Measurements from ENCODE around the gene DUSP7.

The DUSP7 gene

DNA sequence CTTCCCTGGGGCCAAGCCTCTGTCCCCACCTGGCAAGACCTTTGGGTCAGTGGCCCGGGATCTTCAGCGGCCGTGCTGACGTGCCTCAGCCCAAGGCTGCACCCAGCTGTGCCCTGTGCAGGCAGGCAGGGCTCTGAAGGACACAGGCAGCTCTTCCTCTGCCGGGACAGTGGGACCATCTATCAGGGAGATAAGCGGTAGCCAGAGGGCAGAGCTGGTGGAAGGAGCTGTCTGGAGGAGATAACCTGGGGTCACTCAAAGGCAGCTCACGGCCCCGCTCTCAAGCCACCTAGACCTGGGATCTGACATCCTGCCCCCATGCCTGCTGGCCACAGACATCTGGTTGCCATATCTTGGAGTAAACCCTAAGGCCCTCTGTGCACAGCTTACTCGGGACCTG, 27.3 kb downstream of the DUSP7 start:
- TF ChIP-seq TAF1 (IDR thresholded peaks at IDR 0.05; ENCODE audit: borderline replicate concordance, insufficient read depth, low read length) (no peak), SIN3A (IDR thresholded peaks at IDR 0.05; ENCODE audit: borderline replicate concordance, insufficient read depth, low read length) (no peak), FOXP2 (optimal IDR thresholded peaks at IDR 0.05; ENCODE audit: borderline replicate concordance, extremely low read depth, extremely low read length, insufficient read depth) (no peak), POLR2AphosphoS5 (IDR thresholded peaks at IDR 0.05; ENCODE audit: low read depth, low read length) (no peak)
- TF ChIP-seq, protein P1, sequence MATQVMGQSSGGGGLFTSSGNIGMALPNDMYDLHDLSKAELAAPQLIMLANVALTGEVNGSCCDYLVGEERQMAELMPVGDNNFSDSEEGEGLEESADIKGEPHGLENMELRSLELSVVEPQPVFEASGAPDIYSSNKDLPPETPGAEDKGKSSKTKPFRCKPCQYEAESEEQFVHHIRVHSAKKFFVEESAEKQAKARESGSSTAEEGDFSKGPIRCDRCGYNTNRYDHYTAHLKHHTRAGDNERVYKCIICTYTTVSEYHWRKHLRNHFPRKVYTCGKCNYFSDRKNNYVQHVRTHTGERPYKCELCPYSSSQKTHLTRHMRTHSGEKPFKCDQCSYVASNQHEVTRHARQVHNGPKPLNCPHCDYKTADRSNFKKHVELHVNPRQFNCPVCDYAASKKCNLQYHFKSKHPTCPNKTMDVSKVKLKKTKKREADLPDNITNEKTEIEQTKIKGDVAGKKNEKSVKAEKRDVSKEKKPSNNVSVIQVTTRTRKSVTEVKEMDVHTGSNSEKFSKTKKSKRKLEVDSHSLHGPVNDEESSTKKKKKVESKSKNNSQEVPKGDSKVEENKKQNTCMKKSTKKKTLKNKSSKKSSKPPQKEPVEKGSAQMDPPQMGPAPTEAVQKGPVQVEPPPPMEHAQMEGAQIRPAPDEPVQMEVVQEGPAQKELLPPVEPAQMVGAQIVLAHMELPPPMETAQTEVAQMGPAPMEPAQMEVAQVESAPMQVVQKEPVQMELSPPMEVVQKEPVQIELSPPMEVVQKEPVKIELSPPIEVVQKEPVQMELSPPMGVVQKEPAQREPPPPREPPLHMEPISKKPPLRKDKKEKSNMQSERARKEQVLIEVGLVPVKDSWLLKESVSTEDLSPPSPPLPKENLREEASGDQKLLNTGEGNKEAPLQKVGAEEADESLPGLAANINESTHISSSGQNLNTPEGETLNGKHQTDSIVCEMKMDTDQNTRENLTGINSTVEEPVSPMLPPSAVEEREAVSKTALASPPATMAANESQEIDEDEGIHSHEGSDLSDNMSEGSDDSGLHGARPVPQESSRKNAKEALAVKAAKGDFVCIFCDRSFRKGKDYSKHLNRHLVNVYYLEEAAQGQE (IDR thresholded peaks at IDR 0.05; ENCODE audit: insufficient read depth in 1 of 2, low read depth in 2 of 2, low read length in 2 of 2): no peak

DNA sequence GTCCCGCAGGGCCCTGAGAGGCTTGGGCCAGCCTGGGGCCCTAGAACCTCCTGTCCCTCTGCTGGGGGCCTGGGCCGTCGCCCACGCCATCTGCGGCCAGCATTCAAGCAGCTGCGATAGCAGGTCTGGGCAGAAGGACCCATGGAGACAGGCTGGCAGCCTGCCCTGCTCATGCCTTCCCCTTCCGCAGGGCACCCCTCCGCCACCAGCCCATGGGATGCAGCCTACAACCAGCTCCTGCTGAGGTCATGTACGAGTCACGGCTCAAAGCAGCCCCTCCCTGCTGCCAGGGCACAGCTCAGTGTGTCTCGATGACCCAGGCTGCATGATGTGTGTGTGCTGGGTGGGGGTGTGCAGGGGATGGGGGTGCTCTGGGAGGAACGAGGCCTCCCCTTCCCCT, 27.8 kb downstream of the DUSP7 start:
- TF ChIP-seq FOXP2 (optimal IDR thresholded peaks at IDR 0.05; ENCODE audit: borderline replicate concordance, extremely low read depth, extremely low read length, insufficient read depth): no peak

DNA sequence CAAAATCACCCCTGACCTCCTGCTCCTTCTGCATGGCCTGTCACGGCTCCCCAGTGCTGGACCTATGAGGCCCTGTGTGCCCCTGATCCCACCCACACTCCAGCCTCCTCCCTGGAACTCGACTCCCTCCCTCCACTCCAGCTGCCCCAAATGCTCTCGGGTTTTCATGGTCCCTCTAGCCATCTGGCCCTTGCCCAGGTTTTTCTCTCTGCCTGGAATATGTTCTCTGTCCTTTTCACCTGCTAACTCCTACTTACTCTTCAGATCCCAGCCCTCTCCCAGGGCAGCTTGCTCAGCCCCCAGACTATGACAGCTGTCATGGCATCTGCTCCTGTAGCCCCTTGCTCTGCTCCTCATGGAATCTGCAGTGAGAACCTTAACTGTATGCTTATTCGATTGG, 30.3 kb downstream of the DUSP7 start:
- TF ChIP-seq SIN3A (IDR thresholded peaks at IDR 0.05; ENCODE audit: borderline replicate concordance, insufficient read depth, low read length): no peak
- no peak for TF ChIP-seq POLR2AphosphoS5 (IDR thresholded peaks at IDR 0.05; ENCODE audit: low read depth, low read length)
- TF ChIP-seq, protein P1 (IDR thresholded peaks at IDR 0.05; ENCODE audit: insufficient read depth in 1 of 2, low read depth in 2 of 2, low read length in 2 of 2): no peak
- TF ChIP-seq FOXP2 (optimal IDR thresholded peaks at IDR 0.05; ENCODE audit: borderline replicate concordance, extremely low read depth, extremely low read length, insufficient read depth): no peak
- no peak for TF ChIP-seq TAF1 (IDR thresholded peaks at IDR 0.05; ENCODE audit: borderline replicate concordance, insufficient read depth, low read length)

DNA sequence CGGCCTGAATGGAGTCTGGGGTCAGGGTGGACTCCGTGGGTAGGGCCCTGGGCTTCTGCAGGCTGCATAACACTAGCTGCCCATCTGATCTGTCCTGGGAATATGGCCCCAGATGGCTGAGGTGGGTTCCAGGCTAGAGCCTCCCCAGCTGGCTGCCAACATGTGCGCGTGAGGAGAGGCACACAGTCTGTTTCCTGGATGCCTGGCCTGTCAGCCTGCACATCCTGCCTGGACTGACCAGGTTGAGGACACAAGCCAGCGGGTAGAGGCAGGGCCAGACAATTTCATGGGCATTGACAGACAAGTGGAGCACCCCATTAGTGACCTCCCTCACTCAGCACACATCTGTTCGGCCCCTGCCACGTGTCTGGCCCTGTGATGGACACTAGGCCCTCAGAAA, 30.9 kb downstream of the DUSP7 start:
- TF ChIP-seq, protein P1 (IDR thresholded peaks at IDR 0.05; ENCODE audit: insufficient read depth in 1 of 2, low read depth in 2 of 2, low read length in 2 of 2): no peak
- TF ChIP-seq FOXP2 (optimal IDR thresholded peaks at IDR 0.05; ENCODE audit: borderline replicate concordance, extremely low read depth, extremely low read length, insufficient read depth) (no peak), SIN3A (IDR thresholded peaks at IDR 0.05; ENCODE audit: borderline replicate concordance, insufficient read depth, low read length) (no peak), POLR2AphosphoS5 (IDR thresholded peaks at IDR 0.05; ENCODE audit: low read depth, low read length) (no peak), TAF1 (IDR thresholded peaks at IDR 0.05; ENCODE audit: borderline replicate concordance, insufficient read depth, low read length) (no peak)

DNA sequence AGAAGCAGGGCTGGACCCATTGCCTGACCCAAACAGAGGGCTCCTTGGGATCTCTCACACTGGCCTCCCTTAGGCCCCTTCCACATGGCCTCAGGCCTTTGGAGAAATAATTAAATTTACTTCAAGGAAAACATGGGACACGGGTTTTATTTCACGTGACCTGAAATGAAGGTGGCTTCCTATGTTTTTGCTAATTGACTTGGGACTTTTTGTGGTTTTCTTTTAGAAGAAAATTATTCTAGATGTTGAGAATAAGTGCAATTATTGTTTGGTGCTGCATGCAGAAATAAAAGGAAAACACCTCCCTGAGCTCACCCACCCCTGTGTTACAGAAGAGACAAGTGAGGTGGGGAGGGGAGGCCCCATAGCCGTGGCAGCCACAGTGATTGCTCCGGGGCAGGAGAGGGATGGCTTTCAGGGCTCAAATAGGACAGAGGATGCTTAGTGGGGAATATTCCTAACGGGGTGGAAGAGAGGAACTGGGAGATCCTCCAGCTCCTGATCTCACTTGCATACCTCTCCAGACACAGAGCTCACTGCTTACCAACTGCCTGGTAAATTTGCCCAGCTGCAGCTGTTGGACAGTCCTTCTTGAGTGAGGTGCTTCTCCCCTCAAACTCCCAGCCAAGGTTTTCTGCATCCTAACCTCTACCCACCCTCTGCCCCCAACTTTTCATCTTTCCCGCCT, 31.5 kb downstream of the DUSP7 start:
- no peak for TF ChIP-seq TAF1 (IDR thresholded peaks at IDR 0.05; ENCODE audit: borderline replicate concordance, insufficient read depth, low read length)
- TF ChIP-seq SIN3A (IDR thresholded peaks at IDR 0.05; ENCODE audit: borderline replicate concordance, insufficient read depth, low read length): no peak
- no peak for TF ChIP-seq FOXP2 (optimal IDR thresholded peaks at IDR 0.05; ENCODE audit: borderline replicate concordance, extremely low read depth, extremely low read length, insufficient read depth)
- no peak for TF ChIP-seq POLR2AphosphoS5 (IDR thresholded peaks at IDR 0.05; ENCODE audit: low read depth, low read length)
